HL-60 (cell line): ENCODE data around the gene FIBIN.
"Not testable (repeated sequence)": the region's sequence is repeated elsewhere in the genome, so short reads cannot be mapped to it uniquely, and the experiment has no call there.

ENCODE experiments used
- DNase-seq, 2 experiments: peaks; one replicate each; pipeline ENCODE4 v3.0.0-alpha.2; 2010 to 2020; ENCODE audit warnings: low read depth in 1 of 2, low spot score in 1 of 2
- H3K27ac ChIP-seq: fragments of 250-450 bp; sonication (Bioruptor Pico); replicated peaks from 2 replicates; pipeline ENCODE4 v1.5.1; 2020; ENCODE audit warnings: mild to moderate bottlenecking, moderate library complexity
- H3K27me3 ChIP-seq: fragments of 250-450 bp; sonication (Bioruptor Pico); 2 replicates; pipeline ENCODE4 v1.5.1; 2021; ENCODE audit warnings: mild to moderate bottlenecking, moderate library complexity; ENCODE audit not compliant: insufficient read depth, poor library complexity, severe bottlenecking
- H3K4me3 ChIP-seq: replicated peaks from 2 replicates; pipeline ENCODE4 v1.5.1; 2011; ENCODE audit warnings: mild to moderate bottlenecking, control low read depth, low read length; ENCODE audit not compliant: insufficient read depth
- GABPA ChIP-seq: IDR thresholded peaks from 2 replicates; pipeline ENCODE4 v1.6.1; 2012; ENCODE audit warnings: low read depth
- POLR2AphosphoS5 ChIP-seq: IDR thresholded peaks from 2 replicates; pipeline ENCODE4 v1.6.1; 2012; ENCODE audit warnings: low read depth
- SPI1 ChIP-seq: IDR thresholded peaks from 2 replicates; pipeline ENCODE4 v1.6.1; 2012; ENCODE audit warnings: low read depth, mild to moderate bottlenecking, borderline replicate concordance
- TF ChIP-seq, protein P1 (sequence below): IDR thresholded peaks from one replicate; pipeline ENCODE4 v1.5.1; 2011; ENCODE audit warnings: low read length, control low read depth, inconsistent platforms; ENCODE audit not compliant: insufficient read depth
- TF ChIP-seq, protein P2 (sequence below): IDR thresholded peaks from 2 replicates; pipeline ENCODE4 v1.6.1; 2012; ENCODE audit warnings: low read depth; ENCODE audit not compliant: insufficient replicate concordance

The FIBIN gene

DNA sequence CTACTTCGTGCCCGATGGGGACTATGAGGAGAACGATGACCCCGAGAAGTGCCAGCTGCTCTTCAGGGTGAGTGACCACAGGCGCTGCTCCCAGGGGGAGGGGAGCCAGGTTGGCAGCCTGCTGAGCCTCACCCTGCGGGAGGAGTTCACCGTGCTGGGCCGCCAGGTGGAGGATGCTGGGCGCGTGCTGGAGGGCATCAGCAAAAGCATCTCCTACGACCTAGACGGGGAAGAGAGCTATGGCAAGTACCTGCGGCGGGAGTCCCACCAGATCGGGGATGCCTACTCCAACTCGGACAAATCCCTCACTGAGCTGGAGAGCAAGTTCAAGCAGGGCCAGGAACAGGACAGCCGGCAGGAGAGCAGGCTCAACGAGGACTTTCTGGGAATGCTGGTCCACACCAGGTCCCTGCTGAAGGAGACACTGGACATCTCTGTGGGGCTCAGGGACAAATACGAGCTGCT is 751 bp downstream of the FIBIN start:
- Histone ChIP-seq H3K27ac (no peak overlapping the region), H3K27me3 (no peaks in the 10 kb centered on the region), H3K4me3 (no peak overlapping the region)
- DNase-seq: no peak
- TF ChIP-seq GABPA (no peak), POLR2AphosphoS5 (no peak), SPI1 (no peak)
- TF ChIP-seq, protein P1, sequence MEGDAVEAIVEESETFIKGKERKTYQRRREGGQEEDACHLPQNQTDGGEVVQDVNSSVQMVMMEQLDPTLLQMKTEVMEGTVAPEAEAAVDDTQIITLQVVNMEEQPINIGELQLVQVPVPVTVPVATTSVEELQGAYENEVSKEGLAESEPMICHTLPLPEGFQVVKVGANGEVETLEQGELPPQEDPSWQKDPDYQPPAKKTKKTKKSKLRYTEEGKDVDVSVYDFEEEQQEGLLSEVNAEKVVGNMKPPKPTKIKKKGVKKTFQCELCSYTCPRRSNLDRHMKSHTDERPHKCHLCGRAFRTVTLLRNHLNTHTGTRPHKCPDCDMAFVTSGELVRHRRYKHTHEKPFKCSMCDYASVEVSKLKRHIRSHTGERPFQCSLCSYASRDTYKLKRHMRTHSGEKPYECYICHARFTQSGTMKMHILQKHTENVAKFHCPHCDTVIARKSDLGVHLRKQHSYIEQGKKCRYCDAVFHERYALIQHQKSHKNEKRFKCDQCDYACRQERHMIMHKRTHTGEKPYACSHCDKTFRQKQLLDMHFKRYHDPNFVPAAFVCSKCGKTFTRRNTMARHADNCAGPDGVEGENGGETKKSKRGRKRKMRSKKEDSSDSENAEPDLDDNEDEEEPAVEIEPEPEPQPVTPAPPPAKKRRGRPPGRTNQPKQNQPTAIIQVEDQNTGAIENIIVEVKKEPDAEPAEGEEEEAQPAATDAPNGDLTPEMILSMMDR: no peak
- TF ChIP-seq, protein P2, sequence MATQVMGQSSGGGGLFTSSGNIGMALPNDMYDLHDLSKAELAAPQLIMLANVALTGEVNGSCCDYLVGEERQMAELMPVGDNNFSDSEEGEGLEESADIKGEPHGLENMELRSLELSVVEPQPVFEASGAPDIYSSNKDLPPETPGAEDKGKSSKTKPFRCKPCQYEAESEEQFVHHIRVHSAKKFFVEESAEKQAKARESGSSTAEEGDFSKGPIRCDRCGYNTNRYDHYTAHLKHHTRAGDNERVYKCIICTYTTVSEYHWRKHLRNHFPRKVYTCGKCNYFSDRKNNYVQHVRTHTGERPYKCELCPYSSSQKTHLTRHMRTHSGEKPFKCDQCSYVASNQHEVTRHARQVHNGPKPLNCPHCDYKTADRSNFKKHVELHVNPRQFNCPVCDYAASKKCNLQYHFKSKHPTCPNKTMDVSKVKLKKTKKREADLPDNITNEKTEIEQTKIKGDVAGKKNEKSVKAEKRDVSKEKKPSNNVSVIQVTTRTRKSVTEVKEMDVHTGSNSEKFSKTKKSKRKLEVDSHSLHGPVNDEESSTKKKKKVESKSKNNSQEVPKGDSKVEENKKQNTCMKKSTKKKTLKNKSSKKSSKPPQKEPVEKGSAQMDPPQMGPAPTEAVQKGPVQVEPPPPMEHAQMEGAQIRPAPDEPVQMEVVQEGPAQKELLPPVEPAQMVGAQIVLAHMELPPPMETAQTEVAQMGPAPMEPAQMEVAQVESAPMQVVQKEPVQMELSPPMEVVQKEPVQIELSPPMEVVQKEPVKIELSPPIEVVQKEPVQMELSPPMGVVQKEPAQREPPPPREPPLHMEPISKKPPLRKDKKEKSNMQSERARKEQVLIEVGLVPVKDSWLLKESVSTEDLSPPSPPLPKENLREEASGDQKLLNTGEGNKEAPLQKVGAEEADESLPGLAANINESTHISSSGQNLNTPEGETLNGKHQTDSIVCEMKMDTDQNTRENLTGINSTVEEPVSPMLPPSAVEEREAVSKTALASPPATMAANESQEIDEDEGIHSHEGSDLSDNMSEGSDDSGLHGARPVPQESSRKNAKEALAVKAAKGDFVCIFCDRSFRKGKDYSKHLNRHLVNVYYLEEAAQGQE: no peak

DNA sequence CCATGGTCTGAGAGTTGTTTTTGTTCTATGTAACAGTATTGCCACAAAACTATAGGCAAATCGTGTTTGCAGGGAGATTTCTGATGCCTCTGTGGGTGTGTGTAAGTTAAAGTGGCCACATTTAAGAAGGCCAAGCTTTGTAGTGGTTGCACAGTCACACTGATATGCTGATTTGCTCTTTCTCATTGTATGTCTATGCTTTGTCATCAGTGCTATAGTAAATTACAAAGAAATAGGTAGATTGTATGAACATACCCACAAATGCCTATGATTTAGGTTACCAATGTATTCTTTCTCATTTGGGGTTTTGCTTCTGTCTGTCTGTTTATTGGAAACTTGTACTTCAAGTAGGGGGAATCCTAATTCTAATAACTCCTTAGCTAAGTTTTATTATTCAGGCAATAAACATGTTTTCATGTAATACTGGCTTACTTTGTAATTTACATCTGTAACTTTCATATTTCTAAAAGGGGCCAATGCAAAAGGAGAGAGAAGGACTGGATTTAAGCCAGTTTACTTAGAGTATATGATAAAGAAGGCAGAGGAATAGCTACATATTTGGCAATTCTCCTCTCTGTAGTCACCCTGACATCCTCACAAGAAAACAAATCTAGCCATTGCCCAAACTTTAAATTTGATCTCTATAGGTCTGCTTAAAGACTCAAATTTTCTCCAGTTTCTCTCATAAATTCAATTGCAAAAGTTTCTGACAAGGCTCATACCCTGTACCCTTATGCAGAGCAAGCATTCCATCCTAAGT is 2.0 kb downstream of the FIBIN start:
- no peak for DNase-seq
- H3K4me3 ChIP-seq: no peak overlapping the region
- no peak overlapping the region for H3K27ac ChIP-seq
- no peaks in the 10 kb centered on the region for H3K27me3 ChIP-seq
- no peak for TF ChIP-seq GABPA
- TF ChIP-seq, protein P2: no peak
- no peak for TF ChIP-seq SPI1
- TF ChIP-seq, protein P1: no peak
- TF ChIP-seq POLR2AphosphoS5: no peak

GRCh38 chr11:26997378-26997777 is 3.5 kb downstream of the FIBIN start:
- DNase-seq: no peak
- TF ChIP-seq, protein P2: no peak
- no peak for TF ChIP-seq POLR2AphosphoS5
- TF ChIP-seq, protein P1: no peak
- TF ChIP-seq SPI1: no peak
- no peak for TF ChIP-seq GABPA

GRCh38 chr11:27001136-27001730 is 7.3 kb downstream of the FIBIN start:
- not testable (repeated sequence) for H3K27ac ChIP-seq, H3K27me3 ChIP-seq, DNase-seq, H3K4me3 ChIP-seq

More at GRCh38 chr11:26997378-26997777, 3.5 kb downstream of the FIBIN start:
- no peaks in the 10 kb centered on the region for H3K27me3 ChIP-seq
- H3K27ac ChIP-seq: no peak overlapping the region
- H3K4me3 ChIP-seq: no peak overlapping the region
